NCI-H748 treated with DMSO at 0.1 percent for 48 hours (cell line): ENCODE measurements around the gene MYO18A.
"Not testable (repeated sequence)": the region's sequence is repeated elsewhere in the genome, so short reads cannot be mapped to it uniquely, and the experiment has no call there.

Experiments
- DNase-seq: peaks from one replicate; lab custom pipeline; 2025; lab: John Stamatoyannopoulos, UW

Gene MYO18A

DNA sequence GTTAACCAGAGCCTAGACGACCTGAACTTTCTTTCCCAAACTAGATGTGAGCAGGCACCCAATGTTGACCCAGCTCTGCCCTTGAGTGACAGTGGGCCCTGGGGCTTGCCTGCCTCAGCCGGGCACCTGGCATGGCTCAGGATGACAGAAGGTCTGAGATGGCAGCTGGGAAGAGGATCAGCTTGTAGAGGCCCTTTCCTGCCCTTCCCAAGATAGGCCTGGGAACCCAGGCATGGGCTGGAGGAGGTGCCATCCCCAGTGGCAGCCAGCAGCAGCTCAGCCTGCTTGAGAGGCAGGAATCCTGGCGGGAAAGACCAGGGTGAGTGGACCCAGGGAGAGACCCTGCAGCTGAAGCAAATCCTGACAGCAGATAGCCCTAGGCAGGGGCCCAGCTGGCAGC, 78.2 kb downstream of the MYO18A start:
- no peak for DNase-seq

DNA sequence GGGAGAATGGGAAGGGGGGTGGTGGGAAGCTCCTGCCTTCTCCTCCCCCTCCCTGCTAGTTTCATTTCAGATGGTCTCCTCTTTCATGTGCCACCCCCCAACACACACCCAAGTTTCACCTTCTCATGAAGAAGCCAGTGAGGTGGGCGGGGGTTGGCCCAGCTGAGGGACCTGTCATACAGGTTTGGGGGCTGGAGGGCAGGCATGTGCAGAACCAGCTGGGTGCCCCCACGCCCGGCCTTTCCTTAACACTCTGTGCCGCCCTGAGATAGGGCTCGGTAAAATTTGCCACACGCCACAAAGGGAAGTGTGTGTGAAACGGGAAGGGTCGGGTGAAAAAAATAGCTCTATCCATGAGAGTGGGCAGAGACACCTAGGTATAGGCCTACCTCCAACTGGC, 79.9 kb downstream of the MYO18A start:
- DNase-seq: no peak

DNA sequence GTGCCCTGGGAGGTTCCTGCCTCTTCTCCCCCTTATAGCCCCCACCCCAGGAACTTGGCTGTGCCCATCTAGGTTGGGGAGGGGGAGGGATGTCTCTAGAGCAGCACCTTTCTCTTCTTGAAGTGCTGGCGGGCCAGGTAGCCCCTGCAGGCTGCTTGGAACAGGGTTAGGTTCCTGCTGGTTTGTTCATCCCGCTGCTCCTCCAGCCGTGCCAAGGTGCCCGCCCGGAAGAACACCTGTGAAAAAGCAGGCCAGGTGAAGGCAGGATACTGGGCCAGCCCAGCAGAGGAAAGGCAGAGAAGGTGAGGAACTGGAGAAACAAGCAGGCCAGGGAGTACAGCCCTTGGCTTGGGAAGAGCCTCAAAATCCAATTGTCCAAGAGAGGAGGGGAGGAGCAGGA, 80.7 kb downstream of the MYO18A start:
- DNase-seq: no peak

DNA sequence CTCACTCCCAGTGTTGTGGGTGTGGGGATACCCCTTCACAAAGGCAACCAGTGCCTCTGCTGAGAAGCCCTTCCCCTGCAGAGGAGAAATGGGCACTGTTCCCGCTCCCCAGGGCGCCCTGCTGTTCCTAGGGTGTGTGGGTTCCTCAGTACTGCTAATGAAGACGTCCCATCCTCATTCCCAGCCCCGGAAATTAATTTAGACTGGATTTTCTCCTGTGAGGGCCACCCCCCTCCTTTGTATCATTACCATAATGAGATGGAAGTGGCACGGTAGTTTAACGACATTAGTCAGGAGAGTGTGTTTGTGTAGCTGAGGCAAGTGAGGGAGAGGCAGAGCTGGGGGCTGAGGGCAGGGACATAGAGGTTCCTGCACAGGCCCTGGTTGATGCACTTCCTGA, 84.1 kb downstream of the MYO18A start:
- DNase-seq: no peak

DNA sequence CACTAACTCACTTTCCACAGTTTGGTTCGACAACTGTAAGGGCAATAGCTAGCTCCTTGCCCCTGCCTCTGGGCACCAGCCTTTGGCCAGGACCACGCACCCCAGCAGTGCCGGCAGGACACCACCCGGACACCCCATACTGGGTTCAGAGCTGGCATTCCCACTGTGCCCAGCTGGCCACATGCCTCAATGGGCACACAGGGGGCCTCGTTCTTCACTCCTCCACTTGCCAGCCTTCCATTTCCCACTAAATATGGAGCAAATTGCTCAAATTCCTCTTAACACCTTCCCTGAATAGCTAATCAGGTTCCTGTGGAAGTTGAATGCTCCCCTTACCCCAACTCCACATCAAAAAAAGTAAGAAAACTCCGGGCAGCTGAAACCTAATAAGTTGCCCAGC, 84.8 kb downstream of the MYO18A start:
- no peak for DNase-seq

DNA sequence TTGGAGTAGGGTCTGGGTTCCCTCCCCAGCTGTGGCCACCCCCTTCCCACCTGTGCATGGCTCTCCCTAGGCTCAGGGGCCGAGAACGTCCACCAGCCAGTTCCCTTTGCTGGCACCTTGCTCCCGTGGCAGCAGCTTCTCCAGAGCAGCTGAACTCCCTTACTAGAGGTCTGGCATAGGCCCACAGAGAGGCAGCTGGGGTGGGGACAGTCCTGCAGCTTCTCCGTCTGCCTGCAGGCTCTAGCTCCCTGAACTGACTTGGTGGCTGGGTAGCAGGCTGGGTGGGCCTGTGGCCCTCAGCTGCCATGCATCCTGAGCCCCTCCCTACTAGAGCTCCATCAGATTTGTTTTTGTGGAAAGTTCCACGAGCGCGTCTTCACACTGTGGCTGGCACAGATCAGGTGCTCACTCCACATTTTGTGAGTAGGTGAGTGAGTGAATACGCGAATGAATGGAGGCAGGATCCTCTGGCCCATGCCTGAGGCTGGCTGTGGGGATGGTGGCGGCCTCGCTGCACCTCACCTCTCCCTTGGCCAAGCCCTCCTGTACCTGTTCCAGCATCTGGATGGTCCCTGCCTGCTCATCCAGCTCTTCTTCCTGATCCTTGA, 86.0 kb downstream of the MYO18A start:
- DNase-seq: no peak

DNA sequence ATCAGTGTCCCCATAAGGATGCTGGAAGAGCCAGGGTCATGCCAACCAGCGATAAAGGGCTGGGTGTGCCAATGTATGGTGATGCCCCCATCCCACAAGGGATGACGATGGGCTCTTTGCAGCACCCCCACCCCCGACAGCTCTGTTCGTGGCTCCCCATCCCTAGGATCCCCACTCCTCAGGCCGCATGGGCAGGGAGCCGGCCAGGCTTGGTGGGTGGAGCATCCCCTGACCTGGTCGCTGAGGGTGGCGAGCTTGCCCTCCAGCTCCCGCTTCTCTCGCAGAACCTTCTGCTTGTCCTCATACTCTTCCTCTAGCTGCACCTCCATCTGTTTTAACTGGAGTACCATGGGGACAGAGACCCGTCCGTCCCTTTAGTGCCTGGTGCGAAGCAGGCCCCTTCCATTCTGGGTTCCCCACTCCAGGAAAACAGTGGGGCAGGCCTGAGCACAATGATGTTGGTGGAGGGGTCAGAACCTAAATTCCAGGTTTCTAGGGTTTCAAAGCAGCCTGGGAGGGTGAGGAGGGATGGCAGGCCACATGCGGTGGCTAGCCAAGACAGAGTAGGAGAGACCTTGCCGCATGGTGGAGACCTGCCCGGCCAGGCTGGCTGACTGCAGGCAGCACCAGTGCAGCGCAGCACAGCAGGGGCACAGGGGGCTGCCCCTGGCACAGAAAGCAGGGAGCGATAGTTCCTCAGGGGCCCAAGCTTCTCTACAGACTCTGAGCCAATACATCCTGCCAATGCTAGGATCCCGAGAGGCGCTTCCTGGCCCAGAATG, 86.9 kb downstream of the MYO18A start:
- no peak for DNase-seq

DNA sequence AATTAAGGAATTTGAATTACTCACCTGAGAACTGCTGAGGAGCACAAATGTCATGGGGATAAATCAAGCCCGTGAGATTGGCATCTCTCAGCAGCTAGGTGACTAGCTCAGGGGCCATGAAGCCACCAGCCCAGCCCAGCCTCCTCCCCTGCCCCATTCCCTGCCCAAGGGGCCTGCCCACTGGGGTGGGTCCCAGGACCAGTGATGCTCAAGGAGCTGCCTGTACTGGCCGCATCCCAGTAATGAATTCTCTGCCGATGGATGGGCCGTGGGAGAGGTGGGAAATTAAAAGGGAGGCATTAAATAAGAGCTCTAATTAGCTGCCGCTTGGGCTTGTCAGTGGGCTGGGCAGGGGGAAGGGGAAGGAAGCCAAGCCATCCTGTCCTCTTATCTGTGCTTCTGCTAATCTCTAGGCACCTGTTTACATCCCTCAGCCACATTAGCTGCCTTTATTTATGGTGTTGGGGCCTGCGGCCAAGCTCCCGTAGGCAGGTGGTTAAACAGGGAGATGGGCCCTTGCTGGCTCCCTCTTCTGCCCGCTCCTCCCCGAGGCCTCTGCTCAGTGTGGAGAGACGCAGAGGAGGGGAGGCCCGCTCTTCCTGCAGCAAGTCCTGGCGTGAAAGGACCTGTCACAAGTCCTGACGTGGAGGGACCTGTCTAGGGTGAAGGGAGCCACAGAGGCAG, 88.5 kb downstream of the MYO18A start:
- DNase-seq: no peak

DNA sequence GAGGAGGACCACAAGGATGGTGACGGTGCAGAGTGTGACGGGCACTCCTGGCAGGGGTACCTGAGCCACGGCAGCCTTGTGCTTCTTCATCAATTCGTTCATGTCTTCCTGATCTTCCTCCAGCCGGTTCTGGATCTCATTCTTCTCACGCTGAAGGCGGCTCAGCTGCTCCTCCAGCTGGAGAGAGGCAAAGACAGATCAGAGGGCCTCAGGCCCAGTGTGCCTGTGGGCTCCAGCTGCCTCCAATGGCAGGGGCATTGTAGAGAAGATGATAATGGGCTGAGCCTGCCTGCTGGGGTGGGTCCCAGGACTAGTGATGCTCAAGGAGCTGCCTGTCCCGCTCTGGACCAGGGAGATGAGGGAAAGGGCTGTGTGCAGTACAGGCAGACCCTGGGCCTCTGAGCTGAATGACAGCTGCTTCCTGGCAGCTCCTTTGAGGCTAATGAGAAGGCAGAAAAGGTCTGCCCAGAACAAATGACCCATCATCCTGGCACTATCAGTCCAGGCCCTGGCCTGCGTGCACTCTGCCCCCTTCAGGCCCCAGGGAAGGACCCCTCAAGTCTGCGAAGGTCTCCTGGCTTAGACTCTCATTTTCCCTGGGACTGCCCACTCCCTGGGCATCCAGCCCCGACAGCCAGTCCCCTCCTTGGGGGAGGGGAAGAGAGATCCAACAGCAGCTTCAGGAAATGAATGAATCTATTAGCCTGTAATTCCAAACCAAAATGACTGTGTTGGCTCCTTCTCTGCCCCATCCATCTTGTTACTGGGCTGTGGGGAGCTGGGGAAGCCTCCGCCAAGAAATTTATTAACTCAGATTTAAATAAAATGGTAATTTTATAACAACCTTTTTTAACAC, 89.2 kb downstream of the MYO18A start:
- DNase-seq: no peak

DNA sequence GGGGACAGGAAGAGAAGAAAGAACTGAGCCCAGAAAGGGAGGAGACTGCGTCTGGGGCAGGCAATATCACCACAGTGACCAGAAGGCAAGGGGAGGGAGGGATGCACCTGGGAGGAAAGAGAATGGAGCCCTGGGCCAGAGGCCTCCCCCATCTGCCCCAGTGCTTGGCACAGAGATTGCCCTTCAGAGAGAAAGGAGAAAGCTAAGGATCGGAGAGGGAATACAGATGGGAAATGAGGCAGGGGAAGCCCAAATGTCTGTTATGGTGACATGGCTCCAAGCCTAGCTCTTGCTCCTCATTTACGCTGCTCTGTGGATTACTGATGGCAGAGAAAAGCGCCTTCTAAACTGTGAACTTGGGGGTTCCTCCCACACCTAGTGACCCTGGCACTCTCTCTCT, 90.1 kb downstream of the MYO18A start:
- DNase-seq: no peak

DNA sequence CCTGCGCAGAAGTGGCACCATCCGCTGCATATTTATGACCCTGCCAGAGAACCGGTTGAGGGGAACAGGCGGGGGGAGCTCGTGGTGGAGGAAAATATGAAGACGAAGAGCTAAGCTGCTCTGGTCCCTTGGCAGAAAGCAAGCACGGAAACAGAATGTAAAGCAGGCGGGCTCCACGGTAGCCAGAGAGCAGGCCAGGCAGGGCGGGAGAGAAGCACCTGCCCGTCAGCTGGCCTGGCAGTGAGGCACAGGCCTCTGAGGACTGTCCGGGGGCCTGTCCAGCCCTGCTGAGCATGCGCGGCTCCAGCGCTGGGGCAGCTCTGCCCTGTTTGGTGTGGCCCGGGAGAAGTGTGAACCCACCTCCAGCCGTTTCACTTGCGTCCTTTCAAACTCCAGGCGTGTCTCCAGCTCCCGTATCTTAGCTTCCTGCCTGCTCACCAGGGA, 90.6 kb downstream of the MYO18A start:
- no peak for DNase-seq

DNA sequence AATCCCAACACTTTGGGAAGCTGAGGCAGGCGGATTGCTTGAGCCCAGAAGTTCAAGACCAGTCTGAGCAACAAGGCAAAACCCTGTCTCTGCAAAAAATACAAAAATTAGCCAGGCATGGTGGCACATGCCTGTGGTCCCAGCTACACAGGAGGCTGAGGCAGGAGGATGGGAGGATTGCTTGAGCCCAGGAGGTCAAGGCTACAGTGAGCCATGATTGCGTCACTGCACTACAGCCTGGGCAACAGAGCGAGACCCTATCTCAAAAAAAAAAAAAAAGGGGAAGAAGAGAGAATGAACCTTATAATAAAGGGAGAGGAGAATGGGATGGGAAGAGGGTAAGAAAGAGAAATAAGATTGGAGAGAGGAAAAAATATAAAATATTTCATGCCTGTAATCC, 91.4 kb downstream of the MYO18A start:
- not testable (repeated sequence) for DNase-seq

DNA sequence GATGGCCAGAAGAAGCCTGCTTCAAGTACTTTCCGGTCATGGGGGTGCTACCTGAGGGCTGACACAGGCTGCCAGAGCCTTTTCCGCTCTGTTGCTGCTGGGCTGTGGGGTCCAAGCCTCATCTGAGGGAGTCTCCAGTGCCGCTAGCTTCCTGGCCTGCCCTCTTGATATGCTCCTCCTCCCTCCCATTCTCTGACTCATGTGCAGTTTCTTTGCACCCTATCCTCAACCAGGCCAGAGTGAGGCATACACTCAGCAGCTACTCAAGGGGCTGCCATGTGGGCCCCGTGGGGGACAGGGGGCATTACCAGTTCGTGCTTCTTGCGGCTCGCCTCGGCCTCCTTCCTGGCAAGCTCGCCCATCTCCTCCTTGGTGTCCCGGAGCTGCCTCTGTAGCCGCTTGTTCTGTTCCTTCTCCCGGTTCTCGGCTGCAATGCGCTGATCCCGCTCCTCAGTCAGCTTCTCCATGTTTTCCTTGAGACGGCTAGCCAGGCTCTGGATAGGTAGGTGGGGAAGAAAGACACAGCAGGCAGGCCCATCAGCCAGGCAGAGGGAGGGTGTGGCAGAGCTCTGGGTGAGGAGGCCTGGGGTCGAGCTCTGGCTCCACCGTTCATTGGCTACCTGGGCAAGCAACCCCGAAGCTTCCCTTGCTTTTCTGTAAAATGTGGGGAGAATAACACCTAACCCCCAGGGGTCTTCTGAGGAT, 93.4 kb downstream of the MYO18A start:
- no peak for DNase-seq

DNA sequence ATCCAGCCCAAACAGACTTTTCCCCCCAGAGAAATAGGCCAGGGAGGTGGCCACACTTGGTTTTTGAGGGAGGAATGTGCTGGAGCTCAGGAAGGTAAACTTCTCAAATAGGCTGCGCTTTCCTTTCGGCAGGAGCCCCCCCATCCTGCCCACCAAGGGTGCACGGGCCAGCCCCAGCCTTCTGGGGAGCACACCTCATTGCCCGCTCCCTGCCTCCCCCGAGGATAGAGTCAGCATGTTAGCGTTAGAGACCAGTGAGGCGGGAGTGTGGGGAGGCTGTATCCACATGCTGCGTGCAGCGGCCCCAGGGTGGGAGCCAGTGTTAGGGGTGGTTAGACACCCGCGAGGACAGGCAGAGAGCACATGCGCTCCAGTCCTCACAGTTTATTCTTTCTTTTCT, 95.0 kb downstream of the MYO18A start:
- DNase-seq: no peak

DNA sequence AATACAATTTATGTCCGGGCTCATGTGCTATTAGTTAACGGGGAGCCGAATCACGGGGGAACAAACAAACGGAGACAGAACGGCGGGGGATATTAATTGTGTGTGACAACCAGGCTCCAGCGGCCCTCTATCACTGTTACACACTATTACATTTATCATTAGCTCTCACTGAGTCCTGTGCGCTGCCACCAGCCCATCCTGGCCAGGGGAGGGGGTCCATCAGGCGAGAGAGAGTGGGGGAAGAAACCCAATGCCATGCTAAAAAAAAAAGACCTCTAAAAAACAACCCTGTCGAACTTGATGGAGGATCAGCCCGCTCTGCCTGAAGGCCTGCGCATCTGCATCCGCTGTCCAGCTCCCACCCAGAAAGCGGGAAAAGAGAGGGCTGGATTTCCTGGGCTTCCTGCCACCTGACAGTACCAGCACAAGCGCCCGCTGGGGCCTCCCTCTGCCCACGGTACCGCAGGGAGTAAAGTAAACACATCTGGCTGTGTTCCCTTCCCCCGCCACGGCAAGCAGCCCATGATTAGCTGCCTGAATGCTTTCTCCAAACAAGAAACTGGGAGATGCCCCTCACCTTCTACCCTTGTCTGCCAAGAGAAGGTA, 95.6 kb downstream of the MYO18A start:
- DNase-seq: peak; percentile 78

DNA sequence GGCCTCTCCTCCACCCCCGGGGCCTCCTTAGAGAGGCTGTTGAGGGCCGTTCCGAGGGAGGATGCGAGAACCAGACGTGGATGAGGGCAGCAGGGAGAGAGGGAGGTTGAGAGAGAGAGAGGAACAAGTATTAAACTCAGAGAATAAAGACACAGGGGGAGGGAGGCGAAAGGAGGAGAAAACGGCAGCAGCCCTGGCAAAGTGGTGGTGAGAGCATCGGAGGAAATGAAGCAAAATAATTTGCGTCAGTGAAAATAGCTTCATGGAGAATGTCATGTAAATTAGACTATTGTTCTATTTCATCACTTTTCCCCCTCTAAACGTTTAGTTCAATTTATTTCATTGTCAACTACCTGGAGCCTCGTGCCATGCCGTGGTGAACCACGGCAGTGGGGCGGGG, 99.2 kb downstream of the MYO18A start:
- no peak for DNase-seq

DNA sequence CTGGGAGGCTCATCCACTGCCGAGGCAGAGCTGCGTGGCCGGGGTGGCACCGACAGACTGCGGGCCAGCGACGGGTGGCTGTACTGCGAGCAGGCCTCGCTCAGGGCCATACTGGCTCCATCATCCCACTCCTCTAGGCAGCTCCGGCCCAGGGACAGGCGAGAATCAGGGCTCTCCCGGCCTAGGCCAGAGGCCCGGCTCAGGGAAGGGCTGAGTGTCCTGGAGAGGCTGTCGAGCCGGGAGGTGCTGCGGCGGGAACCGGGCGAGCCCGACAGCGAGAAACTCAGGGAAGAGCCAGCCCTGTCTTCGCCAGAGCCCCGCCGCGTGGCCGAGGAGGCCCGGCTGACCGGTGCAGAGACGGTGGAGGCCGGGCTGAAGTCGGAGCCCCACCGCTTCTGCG, 99.9 kb downstream of the MYO18A start:
- no peak for DNase-seq

DNA sequence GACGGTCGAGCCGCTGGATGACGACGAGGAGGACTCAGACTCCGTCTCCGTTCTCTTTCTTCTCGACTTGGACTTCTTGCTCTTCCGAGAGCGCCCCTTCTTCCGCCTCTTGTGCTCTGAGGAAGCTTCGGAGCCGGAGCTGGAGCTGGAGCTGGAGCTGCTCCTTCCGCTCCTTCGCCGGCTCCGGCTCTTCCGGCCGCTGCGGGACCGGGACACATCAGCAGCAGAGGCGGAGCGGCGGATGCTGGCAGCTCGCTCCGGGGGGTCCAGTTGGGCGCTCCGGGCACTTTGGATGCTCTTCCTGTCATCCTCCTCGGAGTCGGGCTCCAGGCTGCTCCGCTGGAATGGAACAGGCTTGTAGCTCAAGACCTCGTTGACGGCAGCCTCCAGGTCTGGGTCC, 100.3 kb downstream of the MYO18A start:
- no peak for DNase-seq

DNA sequence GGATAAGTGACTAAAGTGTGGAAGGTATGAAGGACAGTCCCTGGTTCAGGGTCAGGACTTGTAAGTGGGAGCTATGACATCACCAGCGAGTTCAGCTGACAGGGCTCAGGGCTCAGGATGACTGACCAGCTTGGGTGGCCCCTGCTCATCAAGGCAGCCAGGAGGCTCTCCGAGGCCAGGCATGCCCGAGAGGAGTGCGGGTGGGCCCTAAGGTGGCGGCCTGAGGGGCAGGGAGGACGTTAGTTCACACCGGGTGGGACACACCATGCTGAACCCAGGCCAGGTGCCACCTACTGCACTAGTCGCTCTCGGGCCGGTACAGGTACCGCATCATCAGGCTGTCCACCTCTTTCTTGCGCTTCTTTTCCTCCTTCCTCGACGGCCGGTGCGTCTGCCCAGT, 100.8 kb downstream of the MYO18A start:
- no peak for DNase-seq

DNA sequence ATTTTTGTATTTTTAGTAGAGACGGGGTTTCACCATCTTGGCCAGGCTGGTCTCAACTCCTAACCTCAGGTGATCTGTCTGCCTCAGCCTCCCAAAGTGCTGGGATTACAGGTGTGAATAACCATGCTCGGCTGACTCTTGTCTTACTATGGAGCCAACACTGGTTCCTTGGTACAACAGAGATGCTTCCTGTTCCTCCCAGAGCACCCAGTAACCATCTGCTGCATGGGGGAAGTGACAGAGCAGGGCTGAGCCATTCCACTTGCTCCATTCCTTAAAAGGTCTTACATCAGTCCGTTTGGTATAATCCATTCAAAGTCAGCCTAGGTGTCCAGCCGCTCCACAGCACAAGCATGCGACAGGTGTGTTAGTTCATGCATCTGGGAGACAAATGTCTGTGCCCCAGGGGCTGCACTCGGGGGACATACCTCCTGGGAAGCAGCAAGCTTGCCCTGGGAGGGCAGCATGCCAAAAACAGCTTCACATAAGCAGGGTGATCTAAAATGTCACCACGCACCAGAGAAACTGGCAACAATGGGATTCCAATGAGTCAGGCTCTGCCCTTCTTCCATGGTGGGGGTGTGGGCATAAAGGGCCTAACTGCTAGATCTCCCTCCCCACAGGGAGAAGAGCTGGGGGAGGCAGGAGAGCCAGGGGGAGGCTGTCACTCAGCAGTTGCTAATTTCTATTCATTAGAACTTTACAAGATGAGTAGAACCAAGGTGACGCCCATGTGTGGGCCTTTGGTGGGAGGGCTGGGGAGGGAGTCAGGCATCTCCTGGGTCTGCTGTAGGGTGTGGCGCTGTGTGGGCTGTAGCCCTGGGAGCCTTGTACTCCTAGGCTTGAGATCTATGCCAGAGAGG, 101.8 kb downstream of the MYO18A start:
- DNase-seq: no peak
